ENCODE measurements around the gene IPO4. TPM values are rescaled to one million over a fixed set of nuclear protein-coding genes. Genes with fewer than 3 reads are reported as not detected.
A peak's percentile ranks its signal among the peaks of the same experiment; 100 is the strongest.

The IPO4 gene
- total and polyA plus RNA-seq, 2 of the 8 experiments (the other 6 are each of a cell fraction or from before 2014, with no cell fraction given): 55.5 to 108 TPM

DNA sequence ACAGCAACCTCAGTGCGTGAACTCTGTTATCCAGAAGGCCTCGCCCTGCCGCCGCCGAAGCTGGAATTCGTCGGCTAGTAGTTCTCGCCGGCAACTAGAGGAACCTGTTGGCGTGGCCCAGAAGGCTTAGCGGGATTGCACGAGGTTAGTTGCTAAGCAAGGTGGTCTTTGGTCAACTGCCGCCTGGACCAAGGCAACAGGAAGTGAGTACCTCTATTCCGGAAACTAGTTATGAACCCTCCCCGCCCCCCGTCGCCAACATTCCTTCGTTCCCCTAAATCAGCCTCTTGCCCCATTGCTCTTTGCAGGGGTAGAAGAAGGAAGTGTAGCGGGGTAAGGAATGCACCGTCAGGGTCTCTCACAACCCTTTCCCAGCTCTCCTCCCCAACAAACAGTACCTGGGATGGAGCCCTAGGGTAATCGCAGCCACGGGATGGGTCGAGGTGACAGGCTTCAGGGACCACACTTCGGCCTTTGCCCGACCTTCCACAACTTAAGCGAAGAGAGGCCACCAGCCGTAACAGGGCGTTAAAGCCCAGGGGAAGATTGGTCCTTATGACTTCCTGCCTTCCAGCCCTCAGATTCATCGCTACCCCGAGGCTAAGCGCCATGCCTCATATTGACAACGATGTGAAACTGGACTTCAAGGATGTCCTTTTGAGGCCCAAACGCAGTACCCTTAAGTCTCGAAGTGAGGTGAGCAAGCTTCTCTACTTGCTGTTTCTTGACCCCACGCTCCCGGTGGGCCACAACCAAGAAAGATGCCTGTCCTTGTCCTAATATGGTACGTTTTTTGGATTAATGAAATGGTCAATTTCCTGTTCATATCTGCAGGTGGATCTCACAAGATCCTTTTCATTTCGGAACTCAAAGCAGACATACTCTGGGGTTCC, 44.3 kb upstream of the IPO4 start, which contains the start of gene GMPR2 (continued):
- TF ChIP-seq SP4 (IDR thresholded peaks at IDR 0.05; ENCODE audit: low read length) (peak; percentile 9; the same call in 1 of the 2 replicates), MAFK (IDR thresholded peaks at IDR 0.05; ENCODE audit: low read depth, low read length) (no peak)

Measured in H1 (cell line).